Kasumi-1 (cell line): ENCODE measurements around the gene SASH1.

Source experiments
- DNase-seq, 2 experiments: peaks; one replicate each; lab custom pipeline; 2025; lab: John Stamatoyannopoulos, UW

SASH1 gene

GRCh38 chr6:148460876-148461646 lies 118.4 kb downstream of the SASH1 start:
- DNase-seq, result no peak

GRCh38 chr6:148461986-148462577 lies 119.4 kb downstream of the SASH1 start:
- DNase-seq, result no peak

DNA sequence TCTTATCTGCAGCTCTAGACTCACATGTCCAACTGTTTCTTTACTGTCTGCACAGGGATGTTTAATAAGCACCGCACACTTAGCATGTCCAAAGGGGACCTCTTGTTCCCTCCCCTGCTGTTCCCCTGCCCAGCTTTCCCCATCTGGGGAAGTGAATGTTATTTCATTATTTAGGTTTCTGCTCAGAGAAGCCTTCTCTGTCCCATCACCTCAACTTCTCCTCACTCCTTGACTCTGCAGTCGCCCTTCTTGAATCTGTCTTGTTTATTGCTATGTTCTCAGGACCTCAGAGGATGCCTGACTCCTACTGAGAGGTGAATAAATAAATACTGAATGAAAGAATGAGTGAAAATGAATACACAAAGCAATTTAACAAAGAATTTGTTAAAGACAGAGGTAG lies 121.0 kb downstream of the SASH1 start:
- no peak for DNase-seq

DNA sequence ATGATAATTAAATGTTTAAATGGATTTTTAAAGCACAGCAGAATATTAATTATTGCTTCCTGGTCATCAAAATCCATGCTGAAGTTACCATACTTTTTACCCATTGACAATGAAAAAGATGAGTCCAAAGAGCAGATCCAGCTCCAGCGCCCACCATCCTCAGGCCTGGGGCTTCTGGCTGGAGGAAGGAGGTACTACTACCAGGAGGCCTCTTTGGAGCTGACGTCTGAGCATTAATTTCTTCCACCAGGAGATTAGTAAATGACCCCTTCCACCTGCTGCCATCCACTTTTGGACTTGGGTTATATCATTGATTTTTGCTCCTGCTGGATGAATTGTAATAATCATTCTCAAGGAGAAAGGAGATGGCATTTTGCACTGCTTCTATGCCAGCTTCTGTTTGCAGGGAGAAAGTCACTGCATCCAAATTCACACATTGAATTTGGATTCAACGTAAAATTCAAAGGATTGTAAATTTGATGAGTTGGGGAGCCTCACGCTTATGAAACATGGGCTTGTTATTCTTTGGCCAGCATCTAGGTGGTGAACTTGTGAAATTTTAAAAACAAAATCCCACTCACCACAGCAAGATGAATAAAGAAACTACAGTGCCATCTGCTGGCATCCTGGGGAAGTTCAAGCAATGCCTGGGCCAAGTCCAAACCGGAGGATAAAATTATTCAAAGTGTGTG lies 121.8 kb downstream of the SASH1 start:
- peak; percentile 62 to 85 for DNase-seq

GRCh38 chr6:148465011-148465335 lies 122.3 kb downstream of the SASH1 start:
- DNase-seq, result no peak

- peak; percentile 10 to 15 for DNase-seq
Measured at GRCh38 chr6:148465670-148466069, 123.0 kb downstream of the SASH1 start.

- no peak for DNase-seq
Measured at GRCh38 chr6:148466158-148466557, 123.5 kb downstream of the SASH1 start.

- DNase-seq, result no peak
Measured at GRCh38 chr6:148467926-148468325, 125.3 kb downstream of the SASH1 start.

DNA sequence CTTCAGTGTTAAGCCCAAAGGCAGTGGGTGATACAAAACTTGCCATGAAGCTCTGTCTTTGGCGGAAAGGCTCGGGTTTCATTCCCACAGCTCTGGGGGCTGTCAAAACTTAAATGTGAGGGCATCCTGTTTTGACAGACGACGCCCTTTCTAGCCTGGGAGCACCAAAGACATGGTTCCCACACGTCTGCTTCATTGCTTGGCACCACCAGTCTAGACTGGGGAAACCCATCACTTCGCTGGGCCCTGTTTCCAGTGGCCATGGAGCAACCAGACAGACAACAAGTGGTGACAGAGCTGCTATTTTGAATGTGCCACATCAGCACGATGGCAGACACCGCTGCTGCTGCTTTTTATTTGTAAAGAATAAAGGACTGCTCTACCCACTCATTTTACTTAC lies 127.5 kb downstream of the SASH1 start:
- DNase-seq, result no peak

GRCh38 chr6:148470606-148471465 lies 128.2 kb downstream of the SASH1 start:
- no peak for DNase-seq

DNA sequence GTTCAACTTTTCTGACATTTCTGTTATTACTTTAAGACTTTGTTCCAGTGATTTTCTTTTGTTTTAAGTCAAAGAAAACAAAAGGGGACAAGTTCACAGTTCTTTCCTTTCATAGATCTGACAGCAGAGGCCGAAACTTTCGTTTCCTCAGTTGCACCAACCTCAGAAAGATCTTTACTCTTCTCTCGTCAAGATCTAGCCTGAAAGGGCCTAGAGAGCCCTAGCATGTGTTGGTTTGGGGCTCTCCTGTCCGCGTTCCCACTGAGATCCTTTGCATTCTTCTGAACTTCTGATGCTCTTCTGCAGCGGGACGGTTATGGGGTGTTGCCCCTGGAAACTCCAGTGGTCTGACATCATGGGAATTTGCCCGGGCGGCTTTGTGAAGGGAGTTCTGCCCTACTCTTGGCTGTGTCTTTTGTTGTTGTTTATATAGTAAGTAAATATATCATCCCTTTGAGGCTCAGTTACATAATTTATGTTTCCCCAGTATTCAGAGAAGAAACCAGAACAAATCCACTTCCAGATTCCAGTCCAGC lies 129.1 kb downstream of the SASH1 start:
- DNase-seq, result no peak

DNA sequence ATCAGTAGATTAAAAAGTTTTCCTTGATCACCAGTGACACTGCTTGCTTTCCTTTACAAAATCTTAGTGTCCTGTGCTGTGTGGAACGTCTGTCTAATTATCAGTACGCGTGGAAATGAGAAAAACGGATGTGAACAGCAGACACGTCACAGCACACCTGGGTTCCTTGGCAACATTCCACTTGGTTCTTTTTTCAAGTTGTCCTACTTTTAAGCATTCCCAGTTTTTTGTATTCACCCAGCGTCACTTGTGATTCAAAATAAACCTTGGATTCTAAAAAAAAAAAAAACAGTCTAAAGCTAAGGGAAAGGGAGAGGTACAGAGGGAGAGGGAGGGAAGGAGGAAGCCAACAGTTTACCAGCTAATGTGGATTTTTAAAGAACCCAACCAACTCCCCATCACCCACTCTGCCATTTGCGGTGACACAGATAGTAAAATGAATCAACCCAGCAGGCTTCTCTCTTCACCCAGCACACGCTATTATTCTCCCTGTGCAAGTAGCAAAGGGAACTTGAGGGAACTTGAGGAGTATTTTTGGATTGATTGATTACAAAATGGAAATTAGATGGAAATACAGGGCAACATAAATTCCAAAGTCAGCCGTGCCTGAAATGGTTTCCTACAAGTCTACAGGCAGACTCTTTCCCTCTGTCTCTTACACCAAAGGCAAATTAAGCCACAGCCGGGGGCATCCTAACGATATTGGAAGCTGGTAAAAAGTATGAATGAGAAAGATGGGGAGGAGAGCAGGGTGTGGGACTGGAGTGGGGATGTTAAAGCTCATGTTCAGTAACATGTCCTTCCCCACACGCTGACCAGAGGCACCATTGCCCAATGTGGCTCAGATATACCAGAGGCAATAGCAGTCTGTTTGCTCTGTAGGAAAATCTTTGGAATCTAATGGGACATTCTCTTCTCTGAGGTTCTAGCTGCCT lies 129.8 kb downstream of the SASH1 start:
- DNase-seq, result no peak

GRCh38 chr6:148479497-148479896 lies 136.9 kb downstream of the SASH1 start:
- no peak for DNase-seq

GRCh38 chr6:148487461-148487860 lies 144.8 kb downstream of the SASH1 start:
- DNase-seq, result no peak

DNA sequence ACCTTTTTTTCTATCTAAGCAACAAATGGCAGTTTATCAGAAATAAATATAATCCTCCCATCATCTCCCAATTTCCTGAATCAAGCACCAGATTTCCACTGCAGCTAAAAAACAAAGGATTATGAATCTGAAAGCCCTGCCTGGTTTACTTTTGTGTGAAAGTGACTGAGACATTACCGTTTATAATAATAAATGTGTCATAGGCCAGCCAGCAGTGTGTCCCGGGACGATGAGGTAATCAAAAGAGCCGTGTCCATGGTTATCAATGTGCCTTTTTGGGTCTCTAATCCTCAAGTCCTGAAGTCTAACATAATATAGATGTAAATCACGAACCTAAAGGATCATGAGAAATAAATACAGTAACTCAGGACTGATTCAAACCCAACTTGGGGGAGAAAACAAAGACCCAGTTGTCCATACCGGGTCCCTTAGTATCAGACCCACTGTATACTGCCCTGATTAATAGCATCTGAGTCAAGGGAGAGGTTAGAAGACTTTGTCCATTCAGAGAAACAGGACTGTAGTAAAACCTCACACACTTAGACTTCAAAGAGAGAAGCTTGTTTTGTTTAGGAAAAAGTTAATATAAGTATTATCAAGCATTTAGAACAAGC lies 149.1 kb downstream of the SASH1 start:
- DNase-seq, result no peak

GRCh38 chr6:148492654-148493290 lies 150.1 kb downstream of the SASH1 start:
- DNase-seq, result no peak

- DNase-seq, result no peak
Measured at GRCh38 chr6:148493424-148493823, 150.8 kb downstream of the SASH1 start.

DNA sequence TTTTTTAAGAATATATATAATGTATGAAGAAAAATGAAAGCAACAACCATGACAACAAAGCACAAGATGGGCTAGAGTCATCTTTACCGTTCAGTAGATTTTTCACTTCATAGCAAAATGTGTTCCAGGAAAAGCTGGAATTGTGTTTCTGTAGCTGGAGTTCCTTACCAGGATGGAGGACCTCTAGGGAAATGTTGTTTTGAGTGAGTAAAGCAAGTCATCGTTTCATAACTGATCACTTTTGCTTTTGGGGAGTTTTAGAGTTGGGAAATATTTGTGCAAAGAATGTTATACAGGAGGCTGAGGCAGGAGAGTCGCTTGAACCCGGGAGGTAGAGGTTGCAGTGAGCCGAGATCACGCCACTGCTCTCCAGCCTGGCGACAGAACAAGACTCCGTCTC lies 151.6 kb downstream of the SASH1 start:
- DNase-seq, result no peak

- no peak for DNase-seq
Measured at GRCh38 chr6:148495029-148495428, 152.4 kb downstream of the SASH1 start.

DNA sequence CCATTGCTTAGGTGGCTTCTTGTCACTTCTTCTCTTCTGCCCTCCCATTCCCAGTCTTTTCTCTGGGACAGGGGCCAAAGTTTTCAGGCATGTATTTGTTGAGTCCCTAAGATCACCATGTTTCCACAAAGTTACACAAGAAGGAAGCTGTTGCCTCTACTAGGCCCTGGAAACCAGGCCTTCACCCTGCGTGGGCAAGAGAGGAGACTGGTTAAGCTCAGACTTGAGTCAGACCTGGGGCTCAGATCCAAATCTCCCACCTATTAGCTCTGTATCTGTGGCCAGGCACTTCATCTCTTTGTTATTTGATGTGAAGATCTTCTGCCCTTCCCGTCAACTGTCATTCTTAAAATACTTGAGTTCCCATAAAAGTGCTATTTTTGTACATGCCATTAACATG lies 154.6 kb downstream of the SASH1 start:
- no peak for DNase-seq
